ENCODE results near the gene PTH1R.

Gene PTH1R

GRCh38 chr3:46877406-46878125 lies at the start of gene PTH1R:
Gene PTH1R, plus strand, starts transcription at chr3:46877721. Its CDS starts 5,839 bp downstream, at chr3:46883560.
- no peak for TF ChIP-seq EZH2 (IDR thresholded peaks at IDR 0.05; ENCODE audit: borderline replicate concordance, low read depth, low read length, severe bottlenecking)
- TF ChIP-seq CTCF (IDR thresholded peaks at IDR 0.05; ENCODE audit: borderline replicate concordance, extremely low read depth, low read length, poor library complexity, severe bottlenecking): no peak
- Histone ChIP-seq H3K4me2 (ENCODE audit: insufficient read depth, low read length) (no peak within 1 kb of the TSS), H3K9me3 (ENCODE audit: insufficient read depth, low read length, severe bottlenecking) (no peaks in the 10 kb centered on the region), H3K27ac (ENCODE audit: low read length) (no peak within 1 kb of the TSS), H3K36me3 (ENCODE audit: insufficient read depth, low read length) (no peaks in the 10 kb centered on the region), H2AFZ (ENCODE audit: low read depth, low read length) (no peak within 1 kb of the TSS), H3K27me3 (ENCODE audit: insufficient read depth, low read length, poor library complexity) (no peaks in the 10 kb centered on the region), H3K4me1 (ENCODE audit: insufficient read depth, low read length) (no peaks in the 10 kb centered on the region), H3K4me3 (ENCODE audit: low read depth in 1 of 2, low read length in 2 of 2) (no peak within 1 kb of the TSS), H3K9ac (ENCODE audit: low read depth, low read length) (no peak within 1 kb of the TSS), H4K20me1 (ENCODE audit: insufficient read depth, low read length) (no peaks in the 10 kb centered on the region), H3K79me2 (ENCODE audit: insufficient read depth, low read length) (no peaks in the 10 kb centered on the region)
- ATAC-seq (ENCODE audit: insufficient read depth, low read depth) (no peak), DNase-seq (no peak)

DNA sequence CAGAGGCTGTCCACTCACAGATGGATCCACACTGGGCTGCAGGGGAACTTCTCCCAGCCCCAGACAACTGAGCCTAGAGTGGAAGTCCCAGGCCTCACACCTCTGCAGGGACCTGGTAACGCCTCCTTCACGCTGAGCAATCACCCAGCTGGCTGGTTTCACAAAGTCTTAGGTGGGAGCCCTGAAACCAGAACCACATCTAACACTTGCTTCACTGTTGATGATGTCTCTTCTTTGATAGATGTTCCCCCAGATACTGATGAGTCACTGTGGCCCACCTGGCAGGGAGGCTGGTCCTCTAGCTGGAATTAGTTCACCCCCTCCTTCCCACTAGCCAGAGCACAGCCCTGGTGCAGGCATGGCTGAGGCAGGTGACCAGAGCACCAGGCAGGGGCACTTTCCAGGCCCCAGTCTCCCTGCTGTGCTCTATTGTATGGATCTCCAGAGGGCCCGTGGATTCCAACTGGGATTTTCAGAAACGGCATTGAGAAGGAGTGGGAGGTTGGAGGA lies 47.8 kb upstream of the PTH1R start:
- H3K27ac ChIP-seq (ENCODE audit: low read length): no peak overlapping the region
- ATAC-seq (ENCODE audit: insufficient read depth, low read depth): peak; percentile 96

GRCh38 chr3:46830801-46831200 lies 46.7 kb upstream of the PTH1R start:
- no peak for ATAC-seq (ENCODE audit: insufficient read depth, low read depth)
- Histone ChIP-seq H3K9me3 (ENCODE audit: insufficient read depth, low read length, severe bottlenecking) (no peaks in the 10 kb centered on the region), H3K4me2 (ENCODE audit: insufficient read depth, low read length) (no peak overlapping the region), H3K36me3 (ENCODE audit: insufficient read depth, low read length) (no peaks in the 10 kb centered on the region), H3K79me2 (ENCODE audit: insufficient read depth, low read length) (no peaks in the 10 kb centered on the region), H3K27me3 (ENCODE audit: insufficient read depth, low read length, poor library complexity) (no peaks in the 10 kb centered on the region), H3K9ac (ENCODE audit: low read depth, low read length) (no peak overlapping the region), H4K20me1 (ENCODE audit: insufficient read depth, low read length) (no peaks in the 10 kb centered on the region), H3K4me3 (ENCODE audit: low read depth in 1 of 2, low read length in 2 of 2) (no peak overlapping the region), H3K27ac (ENCODE audit: low read length) (no peak overlapping the region), H2AFZ (ENCODE audit: low read depth, low read length) (no peak overlapping the region), H3K4me1 (ENCODE audit: insufficient read depth, low read length) (peaks cover 11% of the 10 kb centered on the region; the same call in 1 of the 2 replicates)
- TF ChIP-seq EZH2 (IDR thresholded peaks at IDR 0.05; ENCODE audit: borderline replicate concordance, low read depth, low read length, severe bottlenecking): no peak
- no peak for TF ChIP-seq CTCF (IDR thresholded peaks at IDR 0.05; ENCODE audit: borderline replicate concordance, extremely low read depth, low read length, poor library complexity, severe bottlenecking)
- no peak for DNase-seq

More for the DNA sequence above, 47.8 kb upstream of the PTH1R start:
- Histone ChIP-seq H3K27me3 (ENCODE audit: insufficient read depth, low read length, poor library complexity) (no peaks in the 10 kb centered on the region), H2AFZ (ENCODE audit: low read depth, low read length) (no peak overlapping the region), H3K4me2 (ENCODE audit: insufficient read depth, low read length) (no peak overlapping the region), H3K9me3 (ENCODE audit: insufficient read depth, low read length, severe bottlenecking) (no peaks in the 10 kb centered on the region), H3K36me3 (ENCODE audit: insufficient read depth, low read length) (no peaks in the 10 kb centered on the region), H3K9ac (ENCODE audit: low read depth, low read length) (no peak overlapping the region), H4K20me1 (ENCODE audit: insufficient read depth, low read length) (no peaks in the 10 kb centered on the region), H3K4me3 (ENCODE audit: low read depth in 1 of 2, low read length in 2 of 2) (no peak overlapping the region), H3K4me1 (ENCODE audit: insufficient read depth, low read length) (peaks cover 11% of the 10 kb centered on the region; the same call in 1 of the 2 replicates), H3K79me2 (ENCODE audit: insufficient read depth, low read length) (no peaks in the 10 kb centered on the region)
- TF ChIP-seq CTCF (IDR thresholded peaks at IDR 0.05; ENCODE audit: borderline replicate concordance, extremely low read depth, low read length, poor library complexity, severe bottlenecking) (no peak), EZH2 (IDR thresholded peaks at IDR 0.05; ENCODE audit: borderline replicate concordance, low read depth, low read length, severe bottlenecking) (no peak)
- DNase-seq: peak; percentile 72
